Ovary (tissue), 3 donors: ENCODE data around the gene SHISA6.
"Not testable (repeated sequence)": the region's sequence is repeated elsewhere in the genome, so short reads cannot be mapped to it uniquely, and the experiment has no call there.

Experiments used
- CTCF ChIP-seq, 3 donors: fragments of 450-650 bp in 2 of 3; fragments of 200-600 bp in 1 of 3; IDR thresholded peaks; one replicate each; pipeline versions ENCODE4 v1.5.1 to v1.8.0; 2016 to 2022; ENCODE audit warnings: antibody characterized with exemption in 3 of 3, mild to moderate bottlenecking in 1 of 3
- EP300 ChIP-seq: sonication (generic); formaldehyde crosslinking; IDR thresholded peaks from one replicate; pipeline ENCODE4 v1.6.1; 2017; ENCODE audit warnings: antibody characterized with exemption
- donor health status: DM: no; HTN: no; CAD: no.

DNA sequence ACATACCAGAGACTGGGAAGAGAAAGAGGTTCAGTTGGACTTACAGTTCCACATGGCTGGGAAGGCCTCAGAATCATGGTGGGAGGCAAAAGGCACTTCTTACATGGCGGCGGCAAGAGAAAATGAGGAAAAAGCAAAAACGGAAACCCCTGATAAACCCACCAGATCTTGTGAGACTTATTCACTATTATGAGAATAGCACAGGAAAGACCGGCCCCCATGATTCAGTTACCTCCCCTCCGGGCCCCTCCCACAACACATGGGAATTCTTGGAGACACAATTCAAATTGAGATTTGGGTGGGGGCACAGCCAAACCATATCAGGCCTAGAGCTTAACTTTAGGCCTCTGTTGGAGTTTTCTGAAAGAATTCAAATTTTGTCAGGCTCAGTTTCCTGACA, 60.9 kb downstream of the SHISA6 start:
- not testable (repeated sequence) for TF ChIP-seq CTCF (IDR thresholded peaks at IDR 0.05); EP300
